Prostate gland (tissue), 2 donors: ENCODE results near the gene ZNF385B.

Experiments used
- CTCF ChIP-seq, 4 experiments: fragments of 200-600 bp in 2 of 4; fragments of 450-650 bp in 2 of 4; sonication (generic) in 2 of 4; IDR thresholded peaks; 1 replicate in 3 of 4; 2 replicates in 1 of 4; pipeline ENCODE4 v1.5.1; 2016 to 2019; ENCODE audit warnings: antibody characterized with exemption in 4 of 4, mild to moderate bottlenecking in 2 of 4, moderate library complexity in 2 of 4
- POLR2A ChIP-seq: fragments of 450-650 bp; IDR thresholded peaks from one replicate; pipeline ENCODE4 v1.6.1; 2016; ENCODE audit warnings: antibody characterized with exemption, mild to moderate bottlenecking
- POLR2AphosphoS5 ChIP-seq: sonication (generic); formaldehyde crosslinking; IDR thresholded peaks from one replicate; pipeline ENCODE4 v1.6.1; 2017; ENCODE audit warnings: antibody characterized with exemption

DNA sequence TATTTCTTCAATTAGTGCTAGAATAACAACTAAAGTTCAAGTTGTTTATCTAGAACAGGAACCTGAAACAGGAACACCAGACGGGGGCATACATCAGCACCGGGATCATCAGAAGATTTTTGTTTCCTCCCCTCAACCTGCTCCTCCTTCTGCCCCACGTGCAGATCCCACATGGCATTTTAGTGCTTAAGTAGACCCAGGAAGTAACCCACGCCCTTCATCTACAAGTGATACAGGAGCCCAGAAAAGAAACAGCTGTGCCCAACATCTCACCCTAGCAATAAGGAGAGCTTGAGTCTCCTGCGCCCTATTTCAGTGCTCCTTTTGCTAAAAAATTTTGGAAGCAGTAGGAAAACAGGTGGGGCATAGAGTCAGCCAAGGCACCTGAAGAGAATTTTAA is 5.2 kb downstream of the ZNF385B start:
- TF ChIP-seq CTCF (IDR thresholded peaks at IDR 0.05) (no peak), POLR2AphosphoS5 (no peak), POLR2A (no peak)
